ENCODE results near the gene AQP6.
"Not testable (repeated sequence)": the region's sequence is repeated elsewhere in the genome, so short reads cannot be mapped to it uniquely, and the experiment has no call there.

AQP6 gene

GRCh38 chr12:49987625-49988303 is 15.0 kb downstream of the AQP6 start:
- no peak for DNase-seq (ENCODE audit: insufficient read length, low spot score)
- no peak for FAIRE-seq
- TF ChIP-seq CTCF (IDR thresholded peaks at IDR 0.05; ENCODE audit: insufficient read depth, missing control alignments), result no peak

GRCh38 chr12:49989400-49989799 is 16.7 kb downstream of the AQP6 start:
- not testable (repeated sequence) for FAIRE-seq; DNase-seq (ENCODE audit: insufficient read length, low spot score)

GRCh38 chr12:49990273-49990672 is 17.5 kb downstream of the AQP6 start:
- DNase-seq (ENCODE audit: insufficient read length, low spot score) (no peak), FAIRE-seq (no peak)
- TF ChIP-seq CTCF (IDR thresholded peaks at IDR 0.05; ENCODE audit: insufficient read depth, missing control alignments), result no peak

- TF ChIP-seq CTCF (IDR thresholded peaks at IDR 0.05; ENCODE audit: insufficient read depth, missing control alignments), result no peak
- FAIRE-seq, result no peak
- DNase-seq (ENCODE audit: insufficient read length, low spot score), result no peak
Observed at GRCh38 chr12:49998453-49998852, 25.7 kb downstream of the AQP6 start.

GRCh38 chr12:50003595-50003994 is 30.8 kb downstream of the AQP6 start:
- TF ChIP-seq CTCF (IDR thresholded peaks at IDR 0.05; ENCODE audit: insufficient read depth, missing control alignments), result no peak
- no peak for DNase-seq (ENCODE audit: insufficient read length, low spot score)
- peak; percentile 69 for FAIRE-seq

- DNase-seq (ENCODE audit: insufficient read length, low spot score) (no peak), FAIRE-seq (no peak)
- no peak for TF ChIP-seq CTCF (IDR thresholded peaks at IDR 0.05; ENCODE audit: insufficient read depth, missing control alignments)
Observed at GRCh38 chr12:50004696-50005095, 31.9 kb downstream of the AQP6 start.

- FAIRE-seq, result no peak
- no peak for DNase-seq (ENCODE audit: insufficient read length, low spot score)
- TF ChIP-seq CTCF (IDR thresholded peaks at IDR 0.05; ENCODE audit: insufficient read depth, missing control alignments), result no peak
Observed at GRCh38 chr12:50005175-50005574, 32.4 kb downstream of the AQP6 start.

GRCh38 chr12:50006280-50006679 is 33.5 kb downstream of the AQP6 start:
- FAIRE-seq (no peak), DNase-seq (ENCODE audit: insufficient read length, low spot score) (no peak)
- no peak for TF ChIP-seq CTCF (IDR thresholded peaks at IDR 0.05; ENCODE audit: insufficient read depth, missing control alignments)
